ENCODE measurements around the gene MYO3A. TPM values are rescaled to one million over a fixed set of nuclear protein-coding genes. Genes with fewer than 3 reads are reported as not detected.

MYO3A gene
- polyA plus RNA-seq, 1 donor (not counting 4 experiments of a cell fraction or from before 2014, with no cell fraction given), result not detected

DNA sequence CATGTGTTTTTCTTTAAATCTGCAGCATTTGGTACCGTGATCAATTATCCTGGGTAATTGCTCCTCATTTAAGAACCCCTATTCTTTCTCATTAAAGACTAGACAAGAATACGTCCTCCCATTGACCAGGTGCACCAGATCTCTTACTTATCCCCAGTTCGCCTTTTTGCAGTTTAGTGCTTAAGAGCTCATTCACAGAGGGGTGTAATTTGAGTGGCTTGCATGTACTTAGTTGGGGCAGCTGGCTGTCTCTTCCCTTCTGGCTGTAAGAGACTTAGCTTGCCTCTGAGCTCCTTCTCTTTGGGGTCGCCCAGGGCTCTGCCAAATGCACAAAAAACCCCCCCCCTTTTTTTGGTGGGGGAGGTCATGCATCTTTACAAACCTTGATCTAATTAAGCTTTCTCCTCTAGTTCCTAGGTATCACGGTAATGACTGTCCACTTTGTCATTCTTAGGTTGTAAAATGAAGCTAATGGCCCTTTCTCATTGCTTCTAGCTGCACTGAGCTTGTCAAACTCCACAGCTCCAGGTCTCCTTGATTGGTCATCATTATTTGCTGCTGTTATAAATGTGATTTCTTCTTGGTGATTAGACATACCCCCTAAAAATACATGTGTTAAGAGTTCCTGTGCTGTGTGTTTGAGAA lies 308.8 kb downstream of the MYO3A start:
- Histone ChIP-seq H3K4me2 (ENCODE audit: control insufficient read depth, extremely low read depth, insufficient read depth, low read depth, low read length) (no peak overlapping the region), H3K9me3 (ENCODE audit: control insufficient read depth, low read depth, low read length) (peaks cover 1% of the 10 kb centered on the region), H3K27me3 (ENCODE audit: control insufficient read depth, extremely low read depth, insufficient read depth, low read length) (no peaks in the 10 kb centered on the region), H3K9me1 (ENCODE audit: control insufficient read depth, extremely low read depth, insufficient read depth, low read length) (no peaks in the 10 kb centered on the region), H4K20me1 (ENCODE audit: control insufficient read depth, extremely low read depth, insufficient read depth, low read length) (no peaks in the 10 kb centered on the region), H3K79me2 (ENCODE audit: control insufficient read depth, insufficient read depth, low read length) (no peaks in the 10 kb centered on the region), H3K27ac (ENCODE audit: control insufficient read depth, insufficient read depth, low read length) (no peak overlapping the region), H3K4me1 (ENCODE audit: control insufficient read depth, extremely low read depth, insufficient read depth, low read length) (no peaks in the 10 kb centered on the region), H3K9ac (ENCODE audit: control insufficient read depth, extremely low read depth, insufficient read depth, low read length) (no peak overlapping the region), H2AFZ (ENCODE audit: control insufficient read depth, low read length) (no peak overlapping the region), H3K36me3 (ENCODE audit: control insufficient read depth in 2 of 2, extremely low read depth in 1 of 2, insufficient read depth in 2 of 2, low read length in 2 of 2) (no peaks in the 10 kb centered on the region), H3K4me3 (ENCODE audit: control insufficient read depth in 2 of 3, extremely low read depth in 1 of 3, insufficient read depth in 2 of 3, low read depth in 1 of 3, low read length in 3 of 3) (no peak overlapping the region)
- TF ChIP-seq EZH2 (IDR thresholded peaks at IDR 0.05; ENCODE audit: low read length), result no peak
- TF ChIP-seq, protein P1, sequence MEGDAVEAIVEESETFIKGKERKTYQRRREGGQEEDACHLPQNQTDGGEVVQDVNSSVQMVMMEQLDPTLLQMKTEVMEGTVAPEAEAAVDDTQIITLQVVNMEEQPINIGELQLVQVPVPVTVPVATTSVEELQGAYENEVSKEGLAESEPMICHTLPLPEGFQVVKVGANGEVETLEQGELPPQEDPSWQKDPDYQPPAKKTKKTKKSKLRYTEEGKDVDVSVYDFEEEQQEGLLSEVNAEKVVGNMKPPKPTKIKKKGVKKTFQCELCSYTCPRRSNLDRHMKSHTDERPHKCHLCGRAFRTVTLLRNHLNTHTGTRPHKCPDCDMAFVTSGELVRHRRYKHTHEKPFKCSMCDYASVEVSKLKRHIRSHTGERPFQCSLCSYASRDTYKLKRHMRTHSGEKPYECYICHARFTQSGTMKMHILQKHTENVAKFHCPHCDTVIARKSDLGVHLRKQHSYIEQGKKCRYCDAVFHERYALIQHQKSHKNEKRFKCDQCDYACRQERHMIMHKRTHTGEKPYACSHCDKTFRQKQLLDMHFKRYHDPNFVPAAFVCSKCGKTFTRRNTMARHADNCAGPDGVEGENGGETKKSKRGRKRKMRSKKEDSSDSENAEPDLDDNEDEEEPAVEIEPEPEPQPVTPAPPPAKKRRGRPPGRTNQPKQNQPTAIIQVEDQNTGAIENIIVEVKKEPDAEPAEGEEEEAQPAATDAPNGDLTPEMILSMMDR (optimal IDR thresholded peaks at IDR 0.05 in 1 of 3, IDR thresholded peaks at IDR 0.05 in 1 of 3, conservative IDR thresholded peaks at IDR 0.05 in 1 of 3; ENCODE audit: extremely low read depth in 1 of 3, insufficient read depth in 2 of 3, low read length in 3 of 3), result no peak
- no peak for DNase-seq (ENCODE audit: low read depth, low spot score)
- FAIRE-seq, result no peak
- dilution Hi-C loops (cut with MboI; ENCODE audit: extremely low pct_ligation_motif_present, low sequenced_read_pairs), result no loop called here

DNA sequence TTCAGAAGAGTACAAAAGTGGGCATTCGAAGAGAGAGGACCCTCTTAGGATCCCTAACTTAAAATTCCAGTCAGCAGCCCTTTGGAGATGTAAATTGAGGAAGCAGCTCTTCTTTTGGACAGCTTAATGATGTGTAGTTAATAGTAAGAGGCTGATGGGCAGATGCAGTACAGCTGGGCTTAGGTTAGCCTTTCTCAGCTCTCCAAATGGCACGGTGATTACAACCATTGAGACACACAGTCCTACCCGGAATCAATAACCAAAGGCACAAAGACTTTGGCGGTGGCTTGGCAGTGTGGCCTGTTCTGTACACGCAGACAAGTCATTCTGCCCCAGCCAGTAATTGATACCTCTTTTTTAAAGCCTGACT lies 309.3 kb downstream of the MYO3A start:
- dilution Hi-C loops (cut with MboI; ENCODE audit: extremely low pct_ligation_motif_present, low sequenced_read_pairs), result no loop called here

More for the DNA sequence above, 309.3 kb downstream of the MYO3A start:
- no peaks in the 10 kb centered on the region for H3K9me1 ChIP-seq (ENCODE audit: control insufficient read depth, extremely low read depth, insufficient read depth, low read length)
- FAIRE-seq, result no peak
- H3K36me3 ChIP-seq (ENCODE audit: control insufficient read depth in 2 of 2, extremely low read depth in 1 of 2, insufficient read depth in 2 of 2, low read length in 2 of 2), result no peaks in the 10 kb centered on the region
- H3K4me2 ChIP-seq (ENCODE audit: control insufficient read depth, extremely low read depth, insufficient read depth, low read depth, low read length), result no peak overlapping the region
- no peak for DNase-seq (ENCODE audit: low read depth, low spot score)
- no peak for TF ChIP-seq EZH2 (IDR thresholded peaks at IDR 0.05; ENCODE audit: low read length)
- TF ChIP-seq, protein P1 (optimal IDR thresholded peaks at IDR 0.05 in 1 of 3, IDR thresholded peaks at IDR 0.05 in 1 of 3, conservative IDR thresholded peaks at IDR 0.05 in 1 of 3; ENCODE audit: extremely low read depth in 1 of 3, insufficient read depth in 2 of 3, low read length in 3 of 3), result no peak
- no peaks in the 10 kb centered on the region for H3K79me2 ChIP-seq (ENCODE audit: control insufficient read depth, insufficient read depth, low read length)
- no peaks in the 10 kb centered on the region for H3K27me3 ChIP-seq (ENCODE audit: control insufficient read depth, extremely low read depth, insufficient read depth, low read length)
- H4K20me1 ChIP-seq (ENCODE audit: control insufficient read depth, extremely low read depth, insufficient read depth, low read length), result no peaks in the 10 kb centered on the region
- peaks cover 1% of the 10 kb centered on the region for H3K9me3 ChIP-seq (ENCODE audit: control insufficient read depth, low read depth, low read length)
- H3K4me3 ChIP-seq (ENCODE audit: control insufficient read depth in 2 of 3, extremely low read depth in 1 of 3, insufficient read depth in 2 of 3, low read depth in 1 of 3, low read length in 3 of 3), result no peak overlapping the region
- no peaks in the 10 kb centered on the region for H3K4me1 ChIP-seq (ENCODE audit: control insufficient read depth, extremely low read depth, insufficient read depth, low read length)
- no peak overlapping the region for H3K27ac ChIP-seq (ENCODE audit: control insufficient read depth, insufficient read depth, low read length)
- H2AFZ ChIP-seq (ENCODE audit: control insufficient read depth, low read length), result no peak overlapping the region
- H3K9ac ChIP-seq (ENCODE audit: control insufficient read depth, extremely low read depth, insufficient read depth, low read length), result no peak overlapping the region
